ENCODE results near the gene NTSR1.

DNA sequence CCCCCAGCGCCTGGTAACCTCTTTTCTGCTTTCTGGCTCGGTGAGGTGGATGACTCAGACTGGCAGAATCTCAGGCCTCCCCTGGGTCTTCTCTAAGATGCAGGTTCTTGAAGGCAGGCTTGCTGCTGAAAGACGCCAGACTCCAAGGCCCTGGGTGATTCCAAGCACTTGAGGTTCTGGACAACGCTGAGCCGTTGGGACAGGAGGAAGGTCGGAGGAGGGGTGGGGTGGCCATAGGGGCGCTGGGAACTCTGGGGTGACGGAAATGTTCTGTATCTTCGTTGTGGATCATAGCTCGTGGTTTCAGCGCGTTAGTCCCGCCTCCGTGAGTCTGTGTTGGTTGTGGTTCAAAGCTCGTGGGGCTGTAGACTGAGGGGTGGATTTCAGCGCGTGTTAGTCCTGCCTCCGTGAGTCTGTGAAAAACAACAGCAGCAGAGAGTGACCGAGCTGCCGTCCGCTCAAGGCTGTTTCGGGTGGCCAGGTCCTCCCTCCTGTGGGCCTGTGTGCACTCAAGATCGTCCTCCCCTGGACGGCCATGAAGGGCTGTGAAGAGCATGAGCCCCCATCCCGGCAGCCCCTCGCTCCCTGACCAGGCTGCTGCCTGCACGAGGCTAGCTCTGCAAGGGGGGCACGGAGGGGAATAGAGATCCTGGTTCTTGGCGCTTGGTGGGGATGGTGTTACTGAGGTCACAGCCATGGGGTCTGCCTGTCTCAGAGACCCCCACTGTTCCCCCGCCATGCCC lies 7.7 kb downstream of the NTSR1 start:
- TF ChIP-seq CTCF (IDR thresholded peaks at IDR 0.05) (no peak), POLR2A (IDR thresholded peaks at IDR 0.05) (no peak)
